A673 (cell line): Measurements from ENCODE around the gene LNX1. TPM values are rescaled to one million over a fixed set of nuclear protein-coding genes. Genes with fewer than 3 reads are reported as not detected.
A peak's percentile ranks its signal among the peaks of the same experiment; 100 is the strongest.

Source experiments
- BruUV-seq: library from RNA; stranded (reverse); fragments of 400-500 nt; replicated peaks from 2 replicates; lab custom pipeline; 2021; lab: Mats Ljungman, UMichigan
- CTCF ChIA-PET: fragments of 300-600 bp; sonication (Branson Sonifier 250); formaldehyde crosslinking; loops from one replicate; lab custom pipeline; 2022; ENCODE audit warnings: antibody characterized with exemption; lab: Charles Lee
- POLR2A ChIA-PET: fragments of 300-600 bp; sonication (Branson Sonifier 250); formaldehyde crosslinking; loops from one replicate; lab custom pipeline; 2022; ENCODE audit warnings: antibody characterized with exemption; ENCODE audit not compliant: low non-redundant PET; lab: Charles Lee
- DNase-seq: peaks from one replicate; pipeline ENCODE4 v3.0.0-alpha.2; 2015; ENCODE audit warnings: low spot score
- H3K27ac ChIP-seq: fragments of 200-600 bp; sonication (generic); 2 replicates; pipeline ENCODE4 v1.5.1; 2016; ENCODE audit warnings: mixed run types, low read depth, mild to moderate bottlenecking, mixed read lengths, antibody characterized with exemption, low read length; ENCODE audit not compliant: poor library complexity, severe bottlenecking
- H3K27me3 ChIP-seq: fragments of 200-600 bp; sonication (generic); replicated peaks from 2 replicates; pipeline ENCODE4 v1.6.1; 2017; ENCODE audit warnings: mixed run types, low read depth, mild to moderate bottlenecking, mixed read lengths, antibody characterized with exemption, low read length; ENCODE audit not compliant: insufficient read depth, poor library complexity
- H3K36me3 ChIP-seq: fragments of 200-600 bp; sonication (generic); 2 replicates; pipeline ENCODE4 v1.6.1; 2016; ENCODE audit warnings: mixed run types, mild to moderate bottlenecking, mixed read lengths, antibody characterized with exemption, low read length; ENCODE audit not compliant: insufficient read depth, poor library complexity, severe bottlenecking
- H3K4me1 ChIP-seq: fragments of 200-600 bp; sonication (generic); 2 replicates; pipeline ENCODE4 v1.6.1; 2017; ENCODE audit warnings: mixed run types, mild to moderate bottlenecking, mixed read lengths, antibody characterized with exemption, low read length; ENCODE audit not compliant: insufficient read depth, poor library complexity, severe bottlenecking
- H3K4me3 ChIP-seq: fragments of 200-600 bp; sonication (generic); 2 replicates; pipeline ENCODE4 v1.5.1; 2016; ENCODE audit warnings: low read depth, mixed run types, mild to moderate bottlenecking, mixed read lengths, low read length; ENCODE audit not compliant: poor library complexity, severe bottlenecking
- H3K9me3 ChIP-seq: fragments of 200-600 bp; sonication (generic); 2 replicates; pipeline ENCODE4 v1.6.1; 2016; ENCODE audit warnings: mixed run types, low read depth, mild to moderate bottlenecking, mixed read lengths, antibody characterized with exemption, low read length; ENCODE audit not compliant: poor library complexity, severe bottlenecking
- CTCF ChIP-seq: fragments of 300-800, 200-600 bp; sonication (generic); conservative IDR thresholded peaks from 2 replicates; pipeline ENCODE4 v1.5.1; 2017; ENCODE audit warnings: low read depth, mild to moderate bottlenecking, antibody characterized with exemption, low read length, moderate library complexity, mixed read lengths
- EZH2 ChIP-seq: fragments of 200-600 bp; sonication (generic); IDR thresholded peaks from 2 replicates; pipeline ENCODE4 v1.6.1; 2017; ENCODE audit warnings: borderline replicate concordance, low read depth, mild to moderate bottlenecking, mixed read lengths, antibody characterized with exemption, low read length; ENCODE audit not compliant: poor library complexity, severe bottlenecking
- intact Hi-C: fragments of 100-400 bp; cut with micrococcal nuclease; formaldehyde crosslinking; loops from one replicate; pipeline ENCODE4 v1.10.0; 2022; ENCODE audit not compliant: unreplicated experiment
- total RNA-seq: library from RNA; stranded (reverse); gene quantifications from 2 replicates; pipeline ENCODE4 v1.2.3, GENCODE V29; 2021

LNX1 gene
- total RNA-seq, 1 experiment from 2014 or later = not detected

GRCh38 chr4:53626491-53626890 is 35.2 kb upstream of the LNX1 start:
- Histone ChIP-seq H3K27me3 (peaks cover 28% of the 10 kb centered on the region), H3K36me3 (no peaks in the 10 kb centered on the region), H3K4me1 (no peaks in the 10 kb centered on the region), H3K9me3 (no peaks in the 10 kb centered on the region), H3K27ac (no peak overlapping the region), H3K4me3 (no peak overlapping the region)
- ChIA-PET CTCF (no interaction called here), POLR2A (no interaction called here)
- intact Hi-C loops = no loop called here
- peak; percentile 32 for DNase-seq
- TF ChIP-seq EZH2 (no peak), CTCF (no peak)
- no TSS peak for BruUV-seq

- BruUV-seq = no TSS peak
- Histone ChIP-seq H3K36me3 (no peaks in the 10 kb centered on the region), H3K4me3 (no peak overlapping the region), H3K27ac (no peak overlapping the region), H3K27me3 (peaks cover 26% of the 10 kb centered on the region), H3K4me1 (no peaks in the 10 kb centered on the region), H3K9me3 (no peaks in the 10 kb centered on the region)
- POLR2A ChIA-PET = no interaction called here
- intact Hi-C loops = no loop called here
- TF ChIP-seq CTCF = no peak
- no peak for TF ChIP-seq EZH2
- no peak for DNase-seq
- CTCF ChIA-PET = no interaction called here
Measured at GRCh38 chr4:53625888-53626287, 34.6 kb upstream of the LNX1 start.

- TF ChIP-seq CTCF (no peak), EZH2 (no peak)
- Histone ChIP-seq H3K27me3 (peaks cover 20% of the 10 kb centered on the region), H3K27ac (no peak overlapping the region), H3K9me3 (no peaks in the 10 kb centered on the region), H3K36me3 (no peaks in the 10 kb centered on the region), H3K4me3 (no peak overlapping the region), H3K4me1 (no peaks in the 10 kb centered on the region)
- DNase-seq = no peak
- ChIA-PET CTCF (no interaction called here), POLR2A (no interaction called here)
- intact Hi-C loops = no loop called here
- no TSS peak for BruUV-seq
Measured at GRCh38 chr4:53622739-53623151, 31.5 kb upstream of the LNX1 start.
